CD4-positive, alpha-beta T cell treated with Interleukin-17A for 4 hours (primary cell): ENCODE measurements around the gene SLC39A11.
A peak's percentile ranks its signal among the peaks of the same experiment; 100 is the strongest.
"Not testable (repeated sequence)": the region's sequence is repeated elsewhere in the genome, so short reads cannot be mapped to it uniquely, and the experiment has no call there.

ENCODE experiments used
- DNase-seq: peaks from one replicate; pipeline ENCODE4 v3.0.0-alpha.2; 2020; ENCODE audit warnings: mixed read lengths

Gene SLC39A11

DNA sequence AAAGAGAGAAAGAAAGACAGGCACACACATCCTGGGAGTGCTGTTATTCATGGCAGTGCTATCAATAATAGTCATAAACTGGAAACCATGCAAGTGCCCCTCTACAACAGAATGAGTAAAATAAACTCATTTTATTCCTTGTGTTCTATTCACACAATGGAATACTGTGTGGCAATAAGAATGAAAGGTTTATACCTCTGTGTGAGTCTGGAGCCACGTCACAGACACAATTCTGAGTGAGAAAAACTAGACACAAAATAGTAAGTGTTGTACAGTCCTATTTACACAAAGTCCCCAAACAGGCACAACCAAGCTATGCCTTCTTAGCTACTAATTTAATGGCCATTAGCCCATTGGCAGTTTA, 429.7 kb downstream of the SLC39A11 start:
- DNase-seq: no peak

DNA sequence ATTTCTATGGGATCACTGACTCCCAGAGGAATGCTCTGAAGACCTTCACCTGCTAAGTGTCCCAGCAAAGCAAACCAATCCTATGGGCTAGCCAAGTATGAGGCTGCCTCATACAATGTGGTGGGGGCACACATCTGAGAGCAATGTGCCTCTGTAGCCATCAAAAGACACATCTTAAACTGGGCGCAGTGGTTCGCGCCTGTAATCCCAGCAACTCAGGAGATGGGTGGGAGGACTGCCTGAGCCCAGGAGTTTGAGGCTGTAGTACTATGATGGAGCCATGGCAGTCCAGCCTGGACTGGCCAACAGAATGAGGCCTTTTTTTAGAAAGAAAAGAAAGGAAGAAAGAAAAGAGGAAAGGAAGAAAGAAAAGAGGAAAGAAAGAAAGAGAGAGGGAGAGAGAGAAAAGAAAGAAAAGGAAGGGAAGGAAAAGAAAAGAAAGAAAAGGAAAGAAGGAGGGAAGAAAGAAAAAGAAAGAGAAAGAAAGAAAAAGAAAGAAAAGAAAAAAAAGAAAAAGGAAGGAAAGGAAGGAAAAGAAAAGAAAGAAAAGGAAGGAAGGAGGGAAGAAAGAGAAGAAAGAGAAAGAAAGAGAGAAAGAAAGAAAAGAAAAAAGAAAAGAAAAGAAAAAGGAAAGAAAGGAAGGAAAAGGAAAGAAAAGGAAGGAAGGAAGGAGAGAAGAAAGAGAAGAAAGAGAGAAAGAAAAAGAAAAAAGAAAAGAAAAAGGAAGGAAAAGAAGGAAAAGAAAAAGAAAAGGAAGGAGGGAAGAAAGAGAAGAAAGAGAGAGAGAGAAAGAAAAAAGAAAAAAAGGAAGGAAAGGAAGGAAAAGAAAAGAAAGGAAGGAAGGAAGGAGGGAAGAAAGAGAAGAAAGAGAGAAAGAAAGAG, 430.3 kb downstream of the SLC39A11 start:
- no peak for DNase-seq

DNA sequence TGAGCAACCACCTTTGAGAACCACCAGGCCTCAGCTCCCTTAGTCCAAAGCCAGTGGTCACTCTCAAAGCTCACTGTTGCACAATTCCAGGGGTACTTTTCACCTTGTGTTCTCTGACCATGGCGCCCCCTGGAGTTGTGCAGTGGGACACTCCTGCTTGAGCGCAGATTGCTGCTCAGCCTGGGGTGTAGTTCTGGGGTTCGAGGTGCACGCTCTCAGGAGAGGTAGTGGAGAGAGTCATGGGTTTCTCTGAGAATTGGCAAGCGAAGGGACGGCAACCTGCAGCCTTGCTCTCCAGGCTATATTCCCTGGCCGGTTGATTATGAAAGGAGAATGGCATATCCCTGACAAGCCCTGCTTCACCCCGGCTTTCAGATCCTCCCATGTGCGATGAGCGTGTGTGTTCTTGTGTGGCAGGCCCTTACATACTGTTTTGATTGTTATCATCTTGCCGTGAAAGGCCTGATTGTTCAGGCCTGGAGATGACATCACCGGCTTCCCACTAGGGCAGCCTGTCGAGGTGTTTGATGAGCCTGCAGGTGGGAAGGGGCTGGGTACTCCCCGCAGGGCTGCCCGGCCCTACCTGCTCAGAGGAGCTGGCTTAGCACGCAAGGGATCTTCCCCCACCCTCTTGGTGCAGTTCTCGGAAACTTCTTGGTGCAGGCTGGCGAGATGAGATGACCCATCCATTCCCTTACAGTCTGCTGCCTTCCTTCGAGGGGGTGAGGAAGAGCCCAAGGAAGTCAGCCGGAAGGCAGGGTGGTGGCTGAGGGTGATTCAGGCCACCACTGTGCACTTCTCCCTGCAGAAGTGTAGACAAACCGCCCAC, 431.2 kb downstream of the SLC39A11 start:
- no peak for DNase-seq

DNA sequence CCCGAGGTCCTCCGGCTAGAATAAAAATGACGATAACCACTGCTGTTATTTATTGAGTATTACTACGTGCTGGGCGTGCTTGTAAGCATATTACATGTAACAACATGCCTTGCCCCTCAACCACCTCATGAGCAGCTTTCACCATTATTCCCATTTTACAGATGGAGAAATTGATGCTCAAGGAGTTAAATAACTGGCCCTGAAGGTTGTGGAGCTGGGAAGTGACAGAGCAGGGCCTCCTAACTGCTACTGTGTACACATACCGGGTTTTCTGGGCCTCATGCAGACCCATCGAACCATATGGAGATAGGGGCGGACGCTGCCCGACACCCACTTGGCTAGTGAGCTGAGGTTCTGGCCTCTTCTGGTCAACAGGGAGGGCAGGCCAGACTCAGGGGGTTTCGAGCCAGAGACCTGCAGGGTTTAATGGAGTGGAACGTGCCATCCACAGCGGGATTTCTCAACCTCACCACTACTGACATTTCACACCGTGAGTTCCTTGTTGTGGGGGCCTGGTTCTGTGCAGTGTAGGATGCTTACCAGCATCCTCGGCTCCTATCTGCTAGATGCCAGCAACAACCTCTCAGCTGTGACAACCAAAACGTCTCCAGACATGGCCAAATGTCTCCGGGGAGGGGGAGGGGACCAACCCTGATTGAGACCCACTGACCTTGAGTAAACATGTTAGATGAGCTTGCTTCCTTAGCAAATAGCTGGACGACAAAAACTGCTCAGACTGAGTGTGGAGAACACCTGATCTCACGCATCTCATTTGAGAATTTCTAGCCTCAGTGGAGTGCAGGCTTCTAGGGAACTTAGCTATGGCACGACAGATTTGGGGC, 432.0 kb downstream of the SLC39A11 start:
- no peak for DNase-seq

DNA sequence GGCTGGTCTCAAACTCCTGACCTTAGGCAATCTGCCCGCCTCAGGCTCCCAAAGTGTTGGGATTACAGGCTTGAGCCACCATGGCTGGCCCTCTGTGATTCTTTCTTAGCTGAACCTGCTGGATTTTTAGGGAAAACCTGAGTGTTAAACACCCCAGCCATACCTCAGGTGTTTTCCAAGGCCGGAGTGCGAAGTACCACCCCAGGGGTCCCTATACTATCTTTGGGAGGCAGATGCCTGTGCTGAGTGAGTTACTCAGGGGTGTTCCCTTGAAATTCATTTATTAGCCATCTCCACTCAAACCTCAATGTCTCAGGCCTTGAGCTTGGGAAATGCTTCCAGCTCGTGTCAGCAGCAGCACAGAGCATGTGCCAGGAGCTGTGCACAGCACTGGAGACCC, 432.7 kb downstream of the SLC39A11 start:
- no peak for DNase-seq

DNA sequence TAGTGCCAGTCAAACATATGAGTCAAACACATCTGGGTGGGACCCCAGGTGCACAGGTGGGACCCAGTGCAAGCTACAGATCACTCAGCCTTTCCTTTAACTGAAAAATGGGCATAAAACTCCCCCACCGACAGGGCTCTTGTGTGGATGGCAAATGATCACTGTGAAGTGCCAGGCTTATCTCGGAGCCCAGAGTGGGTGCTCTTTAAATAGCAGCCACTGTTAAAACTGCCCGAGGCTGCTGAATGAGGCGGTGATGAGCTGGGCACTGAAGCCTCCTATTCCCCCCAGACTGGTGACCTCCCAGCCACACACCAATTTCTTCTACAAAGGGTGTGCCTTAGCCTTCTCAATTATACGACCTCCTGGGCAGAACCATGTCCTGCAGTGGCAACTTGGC, 433.8 kb downstream of the SLC39A11 start:
- DNase-seq: no peak

DNA sequence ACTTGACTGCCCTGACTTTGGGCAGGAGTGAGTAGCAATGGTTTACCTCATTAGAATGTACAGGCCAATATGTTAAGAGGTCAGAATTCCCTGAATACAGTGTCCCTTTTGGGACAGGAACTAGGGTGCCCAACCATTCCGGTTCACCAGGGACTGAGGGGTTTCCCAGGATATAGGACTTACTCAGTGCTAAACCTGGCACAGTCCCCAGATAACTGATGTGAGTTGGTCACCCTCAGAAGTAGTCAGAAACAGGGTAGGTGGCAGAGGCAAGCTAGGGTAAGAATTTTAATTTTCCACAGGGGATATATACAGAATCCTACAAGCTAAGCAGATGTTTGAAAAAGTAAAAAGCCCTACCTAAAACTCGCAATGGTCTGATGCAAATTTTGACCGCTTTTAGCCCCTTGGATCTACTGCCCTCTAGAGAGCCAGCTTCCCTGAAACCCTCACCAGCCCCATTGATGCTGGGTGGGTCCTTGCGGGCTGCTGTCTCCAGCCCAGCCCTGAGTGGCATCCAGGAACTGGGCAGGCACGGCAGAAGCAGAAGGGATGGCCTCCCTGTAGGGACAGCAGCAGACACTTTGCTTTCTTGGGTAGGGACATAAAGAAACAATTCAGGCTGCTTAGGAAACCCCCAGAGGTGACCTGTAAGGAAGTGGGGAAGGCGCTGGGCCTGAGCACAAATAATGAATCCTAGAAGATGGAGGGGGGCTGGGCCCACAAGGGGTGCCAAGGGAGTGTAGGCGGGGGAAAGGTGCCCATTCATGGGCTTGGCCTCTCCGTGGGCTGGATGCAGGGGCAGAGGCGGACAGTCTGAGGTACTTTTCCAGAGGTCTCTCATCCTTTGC, 434.8 kb downstream of the SLC39A11 start:
- DNase-seq: no peak

DNA sequence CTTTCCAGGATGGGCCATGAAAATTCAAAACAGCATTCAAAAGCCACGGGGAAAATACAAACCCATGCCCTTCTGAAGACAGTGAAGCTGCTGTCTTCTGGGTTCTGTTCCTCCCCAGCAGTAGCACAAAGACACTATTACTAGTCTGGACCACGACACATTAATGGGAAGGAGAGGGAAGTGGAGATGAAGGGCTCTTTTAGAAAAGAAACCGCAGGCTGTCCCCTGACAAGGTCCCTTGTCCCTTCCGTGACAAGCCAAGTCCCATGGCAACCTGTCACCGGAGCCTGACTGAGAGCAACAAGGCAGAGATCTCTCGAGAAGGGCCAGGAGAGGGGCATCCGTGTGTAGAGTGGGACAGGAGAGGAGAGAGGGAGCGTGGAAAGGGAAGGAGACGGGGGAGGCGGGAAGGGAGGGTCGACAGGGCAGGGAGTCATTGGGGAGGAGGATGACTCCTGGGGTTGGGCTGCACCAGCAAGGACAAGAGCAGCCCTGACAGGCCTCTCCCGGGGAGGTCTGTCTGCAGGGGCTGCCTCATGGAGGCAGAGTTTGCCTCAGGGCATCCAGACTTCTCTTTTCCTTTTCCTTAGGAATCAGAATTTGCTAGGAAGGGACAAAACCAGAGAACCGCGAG, 436.2 kb downstream of the SLC39A11 start:
- no peak for DNase-seq

DNA sequence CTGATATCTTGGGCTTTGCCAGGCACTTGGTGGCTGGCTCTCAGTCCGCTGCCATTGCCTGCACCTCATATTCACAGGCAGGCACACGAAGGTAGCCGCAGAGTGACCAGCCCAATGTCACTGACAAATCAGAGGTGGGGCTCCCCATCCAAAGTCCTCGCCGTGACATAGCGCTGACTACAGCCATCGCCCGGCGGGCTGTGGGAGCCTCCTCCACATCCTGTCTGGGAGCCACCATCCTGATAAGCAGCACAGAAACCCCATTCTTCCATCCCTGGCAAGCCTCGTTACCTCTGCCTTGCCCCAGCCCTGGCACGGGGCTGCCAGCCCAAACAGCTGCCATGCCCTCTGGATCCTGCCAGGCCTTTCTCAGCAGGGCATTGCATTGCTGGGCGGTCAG, 437.8 kb downstream of the SLC39A11 start:
- no peak for DNase-seq

DNA sequence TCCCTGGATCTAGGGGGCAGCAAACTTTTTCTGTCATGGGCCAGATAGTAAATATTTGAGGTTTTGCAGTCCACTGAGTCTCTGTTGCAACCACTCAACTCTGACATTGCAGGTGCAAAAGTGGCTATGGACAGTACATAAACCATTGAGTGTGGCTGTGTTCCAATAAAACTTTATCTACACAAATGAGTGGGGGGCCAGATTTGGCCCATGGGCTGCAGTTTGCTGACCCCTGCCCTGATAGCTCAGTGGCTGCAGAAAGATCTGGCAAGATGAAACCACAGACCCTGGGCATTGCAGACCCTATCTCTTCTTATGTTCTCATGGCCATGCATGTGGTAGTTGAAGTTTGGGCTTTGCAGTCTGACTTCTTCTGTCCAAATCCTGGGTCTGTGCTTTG, 440.5 kb downstream of the SLC39A11 start:
- DNase-seq: no peak

DNA sequence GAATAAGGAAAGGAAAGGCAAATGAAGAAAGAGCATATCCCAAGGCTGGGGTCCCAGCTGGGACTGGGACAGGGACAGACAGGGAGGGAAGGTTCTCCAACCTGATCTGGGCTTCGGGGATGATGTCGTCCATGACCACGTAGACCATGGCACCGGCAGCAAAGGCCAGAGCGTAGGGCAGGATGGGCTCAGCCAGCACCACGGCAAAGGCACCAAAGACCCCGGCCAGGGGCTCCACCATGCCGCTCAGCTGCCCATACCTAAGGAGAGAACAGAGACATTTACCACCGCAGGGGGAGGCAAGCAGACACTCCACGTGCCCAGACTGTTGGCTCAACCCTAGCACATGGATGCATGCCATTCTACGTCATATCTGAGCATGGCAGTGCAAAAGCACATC, 443.8 kb downstream of the SLC39A11 start:
- no peak for DNase-seq

DNA sequence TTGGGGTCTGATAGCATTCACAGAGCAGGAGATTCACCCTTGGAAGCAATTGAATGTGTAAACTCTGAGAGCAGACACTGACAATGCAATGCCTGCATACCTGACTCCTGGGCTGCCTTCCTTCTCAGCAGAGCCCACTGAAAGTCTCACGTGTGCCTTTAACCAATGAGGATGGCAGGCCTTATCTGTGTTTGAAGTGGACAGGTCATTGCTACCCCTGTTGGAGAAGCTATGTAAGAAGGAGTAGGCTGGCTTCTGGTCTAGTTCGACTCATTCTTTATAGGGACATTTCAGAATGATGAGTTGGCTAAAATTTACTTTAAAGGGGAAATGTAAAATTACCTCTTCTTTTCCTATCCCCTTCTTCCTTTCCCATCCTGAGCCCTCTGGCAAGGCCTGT, 446.3 kb downstream of the SLC39A11 start:
- no peak for DNase-seq

DNA sequence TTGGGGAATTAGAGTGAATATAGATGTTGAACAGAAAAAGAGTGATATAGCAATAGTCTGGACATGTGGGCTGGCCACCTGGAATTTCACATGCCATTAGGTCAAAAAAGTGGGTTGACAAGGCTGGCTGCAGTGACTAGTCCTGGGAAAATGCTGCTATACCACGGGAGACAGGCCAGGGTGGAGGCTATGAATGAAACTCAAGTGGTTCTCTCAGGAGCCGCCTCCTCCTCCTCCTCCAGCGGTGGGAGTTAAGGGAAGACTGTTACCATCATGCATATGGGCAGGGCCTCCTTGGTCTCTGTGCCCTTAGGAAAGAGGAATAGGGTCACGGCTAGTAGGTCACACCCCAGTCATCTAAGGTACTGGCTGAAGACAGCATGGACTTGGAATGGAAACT, 448.0 kb downstream of the SLC39A11 start:
- DNase-seq: no peak

DNA sequence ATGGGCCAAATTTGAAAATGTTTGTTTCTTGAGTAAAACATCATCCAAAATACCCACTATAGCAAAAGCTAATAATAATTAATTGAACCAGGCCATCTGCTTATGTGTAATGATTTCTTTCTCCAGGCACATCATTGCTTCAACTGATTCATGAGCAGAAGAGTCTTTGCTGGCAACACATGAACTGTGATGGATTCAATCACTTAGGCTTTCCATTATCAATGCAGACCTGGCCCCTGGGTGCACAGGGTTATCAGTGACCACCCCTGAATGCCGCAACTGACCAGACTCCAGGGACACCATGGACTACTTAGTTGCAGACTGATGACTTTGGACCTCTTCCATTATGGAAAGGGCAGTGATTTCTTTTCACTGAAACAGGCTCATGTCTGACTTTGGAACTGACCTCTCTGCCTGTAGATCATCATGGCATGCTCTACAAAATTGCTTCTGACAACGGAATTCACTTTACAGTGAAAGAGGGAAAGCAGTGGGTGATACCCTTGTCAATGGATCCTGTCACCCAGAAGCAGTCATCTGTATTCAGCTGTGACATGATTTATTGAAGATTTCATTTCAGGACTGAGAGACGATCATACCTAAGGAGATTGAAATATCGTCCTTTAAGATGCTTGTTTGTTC, 448.8 kb downstream of the SLC39A11 start:
- DNase-seq: no peak

DNA sequence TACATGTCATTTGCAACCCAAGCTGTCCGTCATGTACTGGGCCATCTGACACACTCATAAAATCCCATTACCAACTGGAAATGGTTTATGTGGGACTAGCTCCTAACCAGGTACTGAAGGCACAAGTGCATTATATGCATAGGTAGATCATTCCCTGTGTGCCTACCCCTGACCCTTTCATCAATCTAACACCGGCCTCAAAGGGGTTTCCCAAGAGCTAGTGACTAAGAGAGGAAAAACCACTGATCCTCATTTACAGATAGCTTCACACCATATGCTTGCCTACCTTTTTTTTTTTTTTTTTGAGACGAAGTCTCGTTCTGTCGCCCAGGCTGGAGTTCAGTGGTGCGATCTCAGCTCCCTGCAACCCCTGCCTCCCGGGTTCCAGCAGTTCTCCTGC, 449.8 kb downstream of the SLC39A11 start:
- no peak for DNase-seq

DNA sequence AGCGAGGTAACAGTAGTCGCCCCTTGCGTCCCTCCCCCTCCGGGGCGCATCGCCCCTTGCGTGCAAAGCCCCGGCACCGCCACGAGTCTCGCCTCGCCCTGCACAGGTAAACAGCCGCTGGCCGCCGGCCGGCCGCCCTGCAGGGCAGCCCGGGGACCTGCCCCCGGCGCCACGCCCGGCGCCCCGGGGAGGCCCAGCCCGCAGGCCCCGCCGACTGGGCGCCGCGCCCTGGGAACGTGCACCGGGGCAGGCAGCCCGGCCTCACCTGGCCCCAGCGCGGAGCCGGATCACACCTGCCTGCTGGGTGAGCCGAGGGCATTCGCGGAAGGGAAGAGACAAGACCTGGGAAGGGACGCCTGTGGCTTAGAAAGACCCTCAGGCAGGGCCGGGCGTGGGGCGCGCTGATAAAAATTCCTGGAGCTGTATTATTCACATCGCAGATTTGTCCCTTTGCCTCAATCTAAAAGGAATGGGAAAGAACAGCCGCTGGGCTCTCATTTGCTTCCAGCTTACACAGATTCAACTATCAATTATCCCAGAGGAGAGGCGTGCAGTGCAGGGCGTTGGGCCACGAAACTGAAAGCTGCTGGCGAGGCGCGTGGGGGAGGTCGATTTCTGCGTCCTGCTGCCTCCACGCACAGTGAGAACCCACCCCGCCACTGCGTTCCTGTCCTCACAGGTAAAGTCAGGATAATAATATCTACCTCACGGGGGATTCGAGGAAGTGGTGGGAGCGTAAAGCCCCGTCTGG, 451.9 kb downstream of the SLC39A11 start:
- DNase-seq: no peak

DNA sequence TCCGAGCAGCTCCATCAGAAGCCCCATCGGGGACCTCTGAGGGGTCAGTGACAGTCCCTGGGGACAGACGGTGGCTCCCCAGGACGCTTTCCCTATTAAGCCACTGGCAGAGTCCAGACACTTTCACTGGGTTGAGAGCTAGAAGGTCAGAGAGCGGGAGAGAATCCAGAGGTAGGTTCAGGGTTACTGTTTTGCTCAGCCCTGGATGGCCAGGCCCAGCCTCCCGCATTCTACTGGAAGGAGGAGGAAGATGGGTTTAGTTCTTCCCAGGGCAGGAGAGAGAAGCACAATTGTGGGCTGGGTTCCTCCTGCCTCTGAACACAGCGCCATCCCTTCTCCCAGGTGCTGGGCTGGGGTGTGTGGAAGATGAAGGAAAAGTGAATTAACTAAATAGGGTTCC, 452.8 kb downstream of the SLC39A11 start:
- no peak for DNase-seq

DNA sequence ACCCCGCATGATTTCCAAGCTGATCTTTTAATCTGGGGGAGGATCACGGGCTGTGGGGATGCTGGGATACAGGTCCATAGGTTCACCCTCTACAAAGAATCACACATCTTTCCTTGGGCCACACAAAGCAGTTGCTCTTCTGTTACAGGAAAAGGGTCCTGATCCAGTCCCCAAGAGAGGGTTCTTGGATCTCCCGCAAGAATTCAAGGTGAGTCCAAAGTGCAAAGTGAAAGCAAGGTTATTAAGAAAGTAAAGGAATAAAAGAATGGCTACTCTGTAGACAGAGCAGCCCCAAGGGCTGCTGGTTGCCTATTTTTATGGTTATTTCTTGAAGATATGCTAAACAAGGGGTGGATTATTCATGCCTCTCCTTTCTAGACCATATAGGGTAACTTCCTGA, 453.6 kb downstream of the SLC39A11 start:
- not testable (repeated sequence) for DNase-seq

DNA sequence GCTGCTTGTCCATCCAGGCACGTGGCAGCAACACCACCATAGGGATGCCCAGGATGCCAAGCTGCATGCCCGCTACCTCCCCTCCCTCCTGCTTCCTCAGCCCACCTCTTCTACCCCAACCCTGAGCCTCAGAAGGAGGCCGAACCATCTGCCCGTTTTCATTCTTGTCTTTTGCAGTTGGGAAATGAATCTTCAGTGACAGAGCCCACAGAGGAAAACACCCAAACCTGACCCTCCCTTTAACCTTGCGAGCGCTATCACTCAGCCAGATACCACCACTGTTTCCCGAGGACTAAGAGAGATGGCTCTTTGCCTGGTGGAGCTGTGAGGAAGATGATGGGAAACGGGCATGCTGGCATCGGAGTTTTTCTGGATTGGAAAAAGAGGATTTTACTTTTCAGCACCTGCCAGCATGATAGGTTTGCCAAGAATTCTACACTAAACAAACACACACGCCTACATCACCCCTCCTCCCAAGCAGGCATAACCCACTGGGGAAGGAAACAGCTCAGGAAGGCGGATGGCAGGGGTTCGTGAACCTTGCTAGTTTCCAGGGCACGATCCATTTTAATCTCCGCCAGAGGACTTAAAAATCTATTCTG, 457.4 kb downstream of the SLC39A11 start:
- DNase-seq: no peak

DNA sequence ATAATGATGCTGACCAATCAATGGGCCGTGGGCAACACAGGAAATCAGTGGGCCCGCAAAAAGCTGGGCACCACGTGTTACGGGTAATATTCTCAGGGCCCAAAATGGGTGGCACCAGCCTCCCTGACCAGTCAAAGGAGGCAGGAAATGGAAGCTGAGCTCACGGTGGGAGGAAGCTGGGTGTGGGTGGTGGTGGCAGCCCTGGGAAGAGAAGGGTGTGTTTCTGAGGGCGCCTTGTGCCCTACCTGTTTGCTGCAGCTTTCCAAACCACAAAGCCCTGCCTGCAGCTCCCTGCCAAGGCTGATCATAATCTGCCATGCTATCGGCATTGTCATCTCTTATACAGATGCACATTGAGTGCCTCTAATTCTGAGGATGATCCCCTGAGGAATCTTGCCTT, 457.9 kb downstream of the SLC39A11 start:
- DNase-seq: peak; percentile 29
